Activated B cell treated with CpG ODN at 0.5 μM for 24 hours (primary cell): ENCODE results near the gene DCLK2. TPM values are rescaled to one million over a fixed set of nuclear protein-coding genes. Genes with fewer than 3 reads are reported as not detected.
"Not testable (repeated sequence)": the region's sequence is repeated elsewhere in the genome, so short reads cannot be mapped to it uniquely, and the experiment has no call there.

ENCODE experiments used
- ATAC-seq: fragments of 200-7000 bp; cut with Tn5 transposase; one replicate; pipeline ENCODE4 v1.10.0; 2021; ENCODE audit warnings: low read depth, mild to moderate bottlenecking, moderate library complexity
- CTCF ChIA-PET: fragments of 350-600 bp; sonication (Branson Sonifier 250); formaldehyde crosslinking; loops from one replicate; lab custom pipeline; 2021; ENCODE audit warnings: antibody characterized with exemption; lab: Charles Lee
- POLR2A ChIA-PET: fragments of 350-600 bp; sonication (Branson Sonifier 250); formaldehyde crosslinking; loops from one replicate; lab custom pipeline; 2021; ENCODE audit warnings: antibody characterized with exemption; lab: Charles Lee
- DNase-seq: peaks from one replicate; pipeline ENCODE4 v3.0.0; 2022
- H3K27ac Mint-ChIP-seq: one replicate; pipeline ENCODE4 v1.8.0; 2020; ENCODE audit warnings: mixed read lengths
- H3K27me3 Mint-ChIP-seq: one replicate; pipeline ENCODE4 v1.8.0; 2021; ENCODE audit warnings: mixed read lengths
- H3K36me3 Mint-ChIP-seq: one replicate; pipeline ENCODE4 v1.8.0; 2021; ENCODE audit warnings: low read depth, mixed read lengths
- H3K4me1 Mint-ChIP-seq: one replicate; pipeline ENCODE4 v1.8.0; 2021; ENCODE audit warnings: mixed read lengths
- H3K4me3 Mint-ChIP-seq: one replicate; pipeline ENCODE4 v1.8.0; 2020; ENCODE audit warnings: mild to moderate bottlenecking, mixed read lengths
- H3K9me3 Mint-ChIP-seq: one replicate; pipeline ENCODE4 v1.8.0; 2020; ENCODE audit warnings: mixed read lengths
- CTCF ChIP-seq: fragments of 200-600 bp; IDR thresholded peaks from one replicate; pipeline ENCODE4 v1.8.0; 2022; ENCODE audit warnings: antibody characterized with exemption, mild to moderate bottlenecking
- intact Hi-C: fragments of 100-400 bp; cut with micrococcal nuclease; formaldehyde crosslinking; loops from one replicate; pipeline ENCODE4 v1.15.1; 2024
- total RNA-seq: library from RNA; stranded (reverse); gene quantifications from 2 replicates; pipeline ENCODE4 v1.2.3, GENCODE V29; 2022

The DCLK2 gene
- total RNA-seq, 1 donor from 2014 or later: 3.4 TPM

GRCh38 chr4:150173982-150174398 is 95.7 kb downstream of the DCLK2 start:
- ChIA-PET CTCF (no interaction called here), POLR2A (no interaction called here)
- DNase-seq (no peak), ATAC-seq (no peak)
- no peak for TF ChIP-seq CTCF
- Mint-ChIP-seq H3K36me3 (no peaks in the 10 kb centered on the region), H3K4me1 (no peaks in the 10 kb centered on the region), H3K9me3 (no peaks in the 10 kb centered on the region), H3K27ac (no peak overlapping the region), H3K4me3 (no peak overlapping the region), H3K27me3 (peaks cover 3% of the 10 kb centered on the region)
- intact Hi-C loops: no loop called here

GRCh38 chr4:150176547-150176946 is 98.3 kb downstream of the DCLK2 start:
- CTCF ChIA-PET: no interaction called here
- Mint-ChIP-seq H3K4me3 (no peak overlapping the region), H3K9me3 (no peaks in the 10 kb centered on the region), H3K27ac (no peak overlapping the region), H3K4me1 (no peaks in the 10 kb centered on the region), H3K36me3 (no peaks in the 10 kb centered on the region), H3K27me3 (peaks cover 3% of the 10 kb centered on the region)
- TF ChIP-seq CTCF: no peak
- intact Hi-C loops: no loop called here
- POLR2A ChIA-PET: no interaction called here
- no peak for ATAC-seq
- DNase-seq: no peak

GRCh38 chr4:150178161-150178560 is 99.9 kb downstream of the DCLK2 start:
- ATAC-seq (no peak), DNase-seq (no peak)
- TF ChIP-seq CTCF: no peak
- Mint-ChIP-seq H3K4me3 (no peak overlapping the region), H3K9me3 (no peaks in the 10 kb centered on the region), H3K4me1 (no peaks in the 10 kb centered on the region), H3K36me3 (no peaks in the 10 kb centered on the region), H3K27me3 (peaks cover 3% of the 10 kb centered on the region), H3K27ac (no peak overlapping the region)
- ChIA-PET CTCF (no interaction called here), POLR2A (no interaction called here)
- intact Hi-C loops: no loop called here

GRCh38 chr4:150181536-150181935 is 103.3 kb downstream of the DCLK2 start:
- Mint-ChIP-seq H3K27me3 (no peaks in the 10 kb centered on the region), H3K9me3 (no peaks in the 10 kb centered on the region), H3K4me3 (no peak overlapping the region), H3K27ac (no peak overlapping the region), H3K36me3 (no peaks in the 10 kb centered on the region), H3K4me1 (no peaks in the 10 kb centered on the region)
- no peak for DNase-seq
- intact Hi-C loops: no loop called here
- no peak for TF ChIP-seq CTCF
- CTCF ChIA-PET: no interaction called here
- POLR2A ChIA-PET: no interaction called here
- no peak for ATAC-seq

GRCh38 chr4:150182794-150183193 is 104.5 kb downstream of the DCLK2 start:
- Mint-ChIP-seq H3K9me3 (no peaks in the 10 kb centered on the region), H3K27ac (no peak overlapping the region), H3K4me3 (no peak overlapping the region), H3K36me3 (no peaks in the 10 kb centered on the region), H3K27me3 (no peaks in the 10 kb centered on the region), H3K4me1 (no peaks in the 10 kb centered on the region)
- no peak for ATAC-seq
- ChIA-PET CTCF (no interaction called here), POLR2A (no interaction called here)
- intact Hi-C loops: no loop called here
- DNase-seq: no peak
- TF ChIP-seq CTCF: no peak

- H3K4me1 Mint-ChIP-seq, ATAC-seq, H3K4me3 Mint-ChIP-seq, POLR2A ChIA-PET, H3K27me3 Mint-ChIP-seq, H3K9me3 Mint-ChIP-seq, intact Hi-C loops, H3K27ac Mint-ChIP-seq, DNase-seq, CTCF ChIA-PET, H3K36me3 Mint-ChIP-seq: not testable (repeated sequence)
These were observed 106.8 kb downstream of the DCLK2 start for GRCh38 chr4:150185033-150185432.
